Thymus (tissue), 11 donors: ENCODE measurements around the gene HECW1. TPM values are rescaled to one million over a fixed set of nuclear protein-coding genes. Genes with fewer than 3 reads are reported as not detected.

ENCODE experiments used
- DNase-seq, 9 donors: peaks; one replicate each; pipeline ENCODE4 v3.0.0-alpha.2; 2013; ENCODE audit warnings: low spot score in 9 of 9, low read depth in 6 of 9, missing footprints in 1 of 9
- H3K27ac ChIP-seq, 2 donors: one replicate each; pipeline ENCODE4 v1.5.1; 2013; ENCODE audit warnings: control low read depth in 1 of 2, low read depth in 1 of 2, low read length in 1 of 2, mild to moderate bottlenecking in 1 of 2, moderate library complexity in 1 of 2
- H3K27me3 ChIP-seq, 2 donors: one replicate each; pipeline ENCODE4 v1.5.1; 2013; ENCODE audit warnings: low read length in 1 of 2; ENCODE audit not compliant: control insufficient read depth in 2 of 2, insufficient read depth in 1 of 2
- H3K36me3 ChIP-seq, 2 donors: one replicate each; pipeline ENCODE4 v1.5.1; 2013; ENCODE audit warnings: low read length in 1 of 2, mild to moderate bottlenecking in 1 of 2, moderate library complexity in 1 of 2; ENCODE audit not compliant: control insufficient read depth in 2 of 2, insufficient read depth in 2 of 2
- H3K4me1 ChIP-seq, 2 donors: one replicate each; pipeline ENCODE4 v1.5.1; 2013; ENCODE audit warnings: low read length in 2 of 2; ENCODE audit not compliant: control insufficient read depth in 2 of 2, insufficient read depth in 2 of 2
- H3K4me3 ChIP-seq, 2 donors: one replicate each; pipeline ENCODE4 v1.5.1; 2013; ENCODE audit warnings: low read length in 2 of 2, control low read depth in 1 of 2, mild to moderate bottlenecking in 1 of 2
- H3K9me3 ChIP-seq, 2 donors: one replicate each; pipeline ENCODE4 v1.5.1; 2013; ENCODE audit warnings: low read length in 1 of 2, mild to moderate bottlenecking in 1 of 2; ENCODE audit not compliant: control insufficient read depth in 2 of 2, insufficient read depth in 1 of 2
- WGBS: extraction: QIAGEN DNeasy Blood & Tissue Kit; methylation state at CpG from one replicate; pipeline ENCODE4 v1.1.7; 2013; 5-methylcytosine and 5-hydroxymethylcytosine counted together
- polyA plus RNA-seq: library from polyadenylated mRNA; stranded (reverse); fragments of 200-250 nt; gene quantifications from one replicate; pipeline ENCODE4 v1.2.3, GENCODE V29; 2013
- total RNA-seq: library from RNA; stranded (reverse); fragments of 120-200 nt; gene quantifications from one replicate; pipeline ENCODE4 v1.2.4, GENCODE V29; 2013
- donor health status: healthy.

The HECW1 gene
- total and polyA plus RNA-seq, 2 donors, result 0.05 to 0.23 TPM

GRCh38 chr7:43405948-43406347, 293.5 kb downstream of the HECW1 start:
- H3K9me3 ChIP-seq, result no peaks in the 10 kb centered on the region
- no peak overlapping the region for H3K4me3 ChIP-seq
- 98% methylated on average over 2 of the region's 2 CpGs for WGBS
- no peak overlapping the region for H3K27ac ChIP-seq
- H3K36me3 ChIP-seq, result no peaks in the 10 kb centered on the region
- H3K27me3 ChIP-seq, result no peaks in the 10 kb centered on the region
- H3K4me1 ChIP-seq, result no peaks in the 10 kb centered on the region
- no peak for DNase-seq

- DNase-seq, result no peak
- Histone ChIP-seq H3K4me1 (no peaks in the 10 kb centered on the region), H3K27me3 (no peaks in the 10 kb centered on the region), H3K36me3 (no peaks in the 10 kb centered on the region), H3K4me3 (no peak overlapping the region), H3K27ac (no peak overlapping the region), H3K9me3 (no peaks in the 10 kb centered on the region)
- WGBS, result 80% methylated on average over 5 of the region's 5 CpGs
Measured at GRCh38 chr7:43406961-43407360, 294.5 kb downstream of the HECW1 start.

- Histone ChIP-seq H3K27ac (no peak overlapping the region), H3K27me3 (no peaks in the 10 kb centered on the region), H3K4me3 (no peak overlapping the region), H3K9me3 (no peaks in the 10 kb centered on the region), H3K36me3 (no peaks in the 10 kb centered on the region), H3K4me1 (no peaks in the 10 kb centered on the region)
- WGBS, result 71% methylated on average over 5 of the region's 5 CpGs
- DNase-seq, result no peak
Measured at GRCh38 chr7:43408981-43409380, 296.5 kb downstream of the HECW1 start.

GRCh38 chr7:43417455-43417854, 305.0 kb downstream of the HECW1 start:
- 99% methylated on average over 3 of the region's 3 CpGs for WGBS
- no peak overlapping the region for H3K4me3 ChIP-seq
- H3K27me3 ChIP-seq, result no peaks in the 10 kb centered on the region
- H3K4me1 ChIP-seq, result no peaks in the 10 kb centered on the region
- no peaks in the 10 kb centered on the region for H3K36me3 ChIP-seq
- no peak for DNase-seq
- H3K27ac ChIP-seq, result no peak overlapping the region
- H3K9me3 ChIP-seq, result no peaks in the 10 kb centered on the region

GRCh38 chr7:43430411-43430810, 318.0 kb downstream of the HECW1 start:
- DNase-seq, result no peak
- Histone ChIP-seq H3K27ac (no peak overlapping the region), H3K27me3 (no peaks in the 10 kb centered on the region), H3K36me3 (no peaks in the 10 kb centered on the region), H3K4me3 (no peak overlapping the region), H3K4me1 (no peaks in the 10 kb centered on the region), H3K9me3 (no peaks in the 10 kb centered on the region)
- WGBS, result 49% methylated on average over 2 of the region's 2 CpGs

- Histone ChIP-seq H3K27ac (no peak overlapping the region), H3K4me3 (no peak overlapping the region), H3K9me3 (no peaks in the 10 kb centered on the region), H3K4me1 (no peaks in the 10 kb centered on the region), H3K27me3 (no peaks in the 10 kb centered on the region), H3K36me3 (no peaks in the 10 kb centered on the region)
- WGBS, result 93% methylated on average over 3 of the region's 3 CpGs
- no peak for DNase-seq
Measured at GRCh38 chr7:43431020-43431595, 318.7 kb downstream of the HECW1 start.

GRCh38 chr7:43433639-43434038, 321.2 kb downstream of the HECW1 start:
- H3K4me3 ChIP-seq, result no peak overlapping the region
- WGBS, result 96% methylated on average over 1 of the region's 1 CpG
- H3K27ac ChIP-seq, result no peak overlapping the region
- no peak for DNase-seq
- no peaks in the 10 kb centered on the region for H3K9me3 ChIP-seq
- H3K27me3 ChIP-seq, result no peaks in the 10 kb centered on the region
- no peaks in the 10 kb centered on the region for H3K4me1 ChIP-seq
- H3K36me3 ChIP-seq, result no peaks in the 10 kb centered on the region

GRCh38 chr7:43437001-43437400, 324.6 kb downstream of the HECW1 start:
- Histone ChIP-seq H3K27me3 (no peaks in the 10 kb centered on the region), H3K9me3 (no peaks in the 10 kb centered on the region), H3K4me1 (no peaks in the 10 kb centered on the region), H3K36me3 (no peaks in the 10 kb centered on the region), H3K27ac (no peak overlapping the region), H3K4me3 (no peak overlapping the region)
- no peak for DNase-seq
- WGBS, result 72% methylated on average over 5 of the region's 5 CpGs

GRCh38 chr7:43438897-43439479, 326.5 kb downstream of the HECW1 start:
- no peak overlapping the region for H3K4me3 ChIP-seq
- 92% methylated on average over 8 of the region's 8 CpGs for WGBS
- no peaks in the 10 kb centered on the region for H3K9me3 ChIP-seq
- no peak for DNase-seq
- H3K27ac ChIP-seq, result no peak overlapping the region
- H3K36me3 ChIP-seq, result no peaks in the 10 kb centered on the region
- no peaks in the 10 kb centered on the region for H3K27me3 ChIP-seq
- no peaks in the 10 kb centered on the region for H3K4me1 ChIP-seq
